ENCODE results near the gene SAMD3.
"Not testable (repeated sequence)": the region's sequence is repeated elsewhere in the genome, so short reads cannot be mapped to it uniquely, and the experiment has no call there.

- TF ChIP-seq, protein P1, sequence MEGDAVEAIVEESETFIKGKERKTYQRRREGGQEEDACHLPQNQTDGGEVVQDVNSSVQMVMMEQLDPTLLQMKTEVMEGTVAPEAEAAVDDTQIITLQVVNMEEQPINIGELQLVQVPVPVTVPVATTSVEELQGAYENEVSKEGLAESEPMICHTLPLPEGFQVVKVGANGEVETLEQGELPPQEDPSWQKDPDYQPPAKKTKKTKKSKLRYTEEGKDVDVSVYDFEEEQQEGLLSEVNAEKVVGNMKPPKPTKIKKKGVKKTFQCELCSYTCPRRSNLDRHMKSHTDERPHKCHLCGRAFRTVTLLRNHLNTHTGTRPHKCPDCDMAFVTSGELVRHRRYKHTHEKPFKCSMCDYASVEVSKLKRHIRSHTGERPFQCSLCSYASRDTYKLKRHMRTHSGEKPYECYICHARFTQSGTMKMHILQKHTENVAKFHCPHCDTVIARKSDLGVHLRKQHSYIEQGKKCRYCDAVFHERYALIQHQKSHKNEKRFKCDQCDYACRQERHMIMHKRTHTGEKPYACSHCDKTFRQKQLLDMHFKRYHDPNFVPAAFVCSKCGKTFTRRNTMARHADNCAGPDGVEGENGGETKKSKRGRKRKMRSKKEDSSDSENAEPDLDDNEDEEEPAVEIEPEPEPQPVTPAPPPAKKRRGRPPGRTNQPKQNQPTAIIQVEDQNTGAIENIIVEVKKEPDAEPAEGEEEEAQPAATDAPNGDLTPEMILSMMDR (IDR thresholded peaks at IDR 0.05), result not testable (repeated sequence)
- TF ChIP-seq POLR2A (IDR thresholded peaks at IDR 0.05), result not testable (repeated sequence)
Measured at GRCh38 chr6:130194434-130194833, 28.3 kb downstream of the SAMD3 start.

Measured in adrenal gland (tissue), 5 donors.